Measurements from ENCODE around the gene PROSER2.

DNA sequence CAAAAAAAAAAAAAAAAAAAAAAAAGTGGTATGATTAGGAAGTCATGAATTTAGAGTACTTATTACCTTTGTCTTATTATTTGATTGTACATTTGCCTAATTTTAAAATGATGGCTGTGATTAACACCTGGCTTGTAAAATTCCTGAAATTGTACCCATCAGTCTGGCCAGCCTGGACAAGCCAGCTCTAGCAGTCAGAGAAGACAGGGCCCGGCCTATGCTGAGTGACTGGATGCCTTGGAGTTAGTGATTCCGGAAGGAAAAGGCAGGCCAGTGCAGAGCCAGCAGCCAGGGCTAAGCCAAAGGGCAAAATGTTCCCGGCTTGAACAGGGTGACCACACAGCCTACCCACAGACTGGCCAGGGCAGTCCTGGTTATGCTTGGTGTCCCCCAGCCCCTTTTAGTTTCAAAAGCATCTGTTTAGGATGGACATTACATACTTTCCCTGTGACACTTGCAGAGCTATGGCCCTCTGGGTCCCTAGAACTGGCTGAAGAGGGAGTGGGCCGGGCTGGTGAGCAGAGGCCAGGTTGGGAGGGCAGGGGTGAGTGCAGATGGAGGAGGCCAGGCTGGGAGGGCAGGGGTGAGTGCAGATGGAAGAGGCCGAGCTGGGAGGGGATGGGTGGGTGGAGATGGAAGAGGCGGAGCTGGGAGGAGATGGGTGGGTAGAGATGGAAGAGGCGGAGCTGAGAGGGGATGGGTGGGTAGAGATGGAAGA lies 61.7 kb downstream of the PROSER2 start:
- TF ChIP-seq ZFP30 (CRISPR knock-in tag; IDR thresholded peaks at IDR 0.05) (no peak), ZFP3 (CRISPR knock-in tag; IDR thresholded peaks at IDR 0.05) (no peak), OSR1 (CRISPR knock-in tag; IDR thresholded peaks at IDR 0.05) (no peak), RARB (CRISPR knock-in tag; IDR thresholded peaks at IDR 0.05) (no peak), TOX (CRISPR knock-in tag; IDR thresholded peaks at IDR 0.05; ENCODE audit: borderline replicate concordance) (no peak), ARNTL (CRISPR knock-in tag; IDR thresholded peaks at IDR 0.05; ENCODE audit: borderline replicate concordance, low read depth) (no peak), ZNF565 (CRISPR knock-in tag; conservative IDR thresholded peaks at IDR 0.05; ENCODE audit: low read depth) (no peak), ISL1 (CRISPR knock-in tag; IDR thresholded peaks at IDR 0.05) (no peak), ZNF8 (CRISPR knock-in tag; IDR thresholded peaks at IDR 0.05) (no peak), GLIS3 (CRISPR knock-in tag; IDR thresholded peaks at IDR 0.05) (no peak), ZC3H10 (CRISPR knock-in tag; IDR thresholded peaks at IDR 0.05) (no peak)
- TF ChIP-seq, protein P1, sequence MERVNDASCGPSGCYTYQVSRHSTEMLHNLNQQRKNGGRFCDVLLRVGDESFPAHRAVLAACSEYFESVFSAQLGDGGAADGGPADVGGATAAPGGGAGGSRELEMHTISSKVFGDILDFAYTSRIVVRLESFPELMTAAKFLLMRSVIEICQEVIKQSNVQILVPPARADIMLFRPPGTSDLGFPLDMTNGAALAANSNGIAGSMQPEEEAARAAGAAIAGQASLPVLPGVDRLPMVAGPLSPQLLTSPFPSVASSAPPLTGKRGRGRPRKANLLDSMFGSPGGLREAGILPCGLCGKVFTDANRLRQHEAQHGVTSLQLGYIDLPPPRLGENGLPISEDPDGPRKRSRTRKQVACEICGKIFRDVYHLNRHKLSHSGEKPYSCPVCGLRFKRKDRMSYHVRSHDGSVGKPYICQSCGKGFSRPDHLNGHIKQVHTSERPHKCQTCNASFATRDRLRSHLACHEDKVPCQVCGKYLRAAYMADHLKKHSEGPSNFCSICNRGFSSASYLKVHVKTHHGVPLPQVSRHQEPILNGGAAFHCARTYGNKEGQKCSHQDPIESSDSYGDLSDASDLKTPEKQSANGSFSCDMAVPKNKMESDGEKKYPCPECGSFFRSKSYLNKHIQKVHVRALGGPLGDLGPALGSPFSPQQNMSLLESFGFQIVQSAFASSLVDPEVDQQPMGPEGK (CRISPR knock-in tag; IDR thresholded peaks at IDR 0.05; ENCODE audit: borderline replicate concordance), result no peak
- TF ChIP-seq, protein P2, sequence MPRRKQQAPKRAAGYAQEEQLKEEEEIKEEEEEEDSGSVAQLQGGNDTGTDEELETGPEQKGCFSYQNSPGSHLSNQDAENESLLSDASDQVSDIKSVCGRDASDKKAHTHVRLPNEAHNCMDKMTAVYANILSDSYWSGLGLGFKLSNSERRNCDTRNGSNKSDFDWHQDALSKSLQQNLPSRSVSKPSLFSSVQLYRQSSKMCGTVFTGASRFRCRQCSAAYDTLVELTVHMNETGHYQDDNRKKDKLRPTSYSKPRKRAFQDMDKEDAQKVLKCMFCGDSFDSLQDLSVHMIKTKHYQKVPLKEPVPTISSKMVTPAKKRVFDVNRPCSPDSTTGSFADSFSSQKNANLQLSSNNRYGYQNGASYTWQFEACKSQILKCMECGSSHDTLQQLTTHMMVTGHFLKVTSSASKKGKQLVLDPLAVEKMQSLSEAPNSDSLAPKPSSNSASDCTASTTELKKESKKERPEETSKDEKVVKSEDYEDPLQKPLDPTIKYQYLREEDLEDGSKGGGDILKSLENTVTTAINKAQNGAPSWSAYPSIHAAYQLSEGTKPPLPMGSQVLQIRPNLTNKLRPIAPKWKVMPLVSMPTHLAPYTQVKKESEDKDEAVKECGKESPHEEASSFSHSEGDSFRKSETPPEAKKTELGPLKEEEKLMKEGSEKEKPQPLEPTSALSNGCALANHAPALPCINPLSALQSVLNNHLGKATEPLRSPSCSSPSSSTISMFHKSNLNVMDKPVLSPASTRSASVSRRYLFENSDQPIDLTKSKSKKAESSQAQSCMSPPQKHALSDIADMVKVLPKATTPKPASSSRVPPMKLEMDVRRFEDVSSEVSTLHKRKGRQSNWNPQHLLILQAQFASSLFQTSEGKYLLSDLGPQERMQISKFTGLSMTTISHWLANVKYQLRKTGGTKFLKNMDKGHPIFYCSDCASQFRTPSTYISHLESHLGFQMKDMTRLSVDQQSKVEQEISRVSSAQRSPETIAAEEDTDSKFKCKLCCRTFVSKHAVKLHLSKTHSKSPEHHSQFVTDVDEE (CRISPR knock-in tag; IDR thresholded peaks at IDR 0.05), result no peak
